H7 (cell line): ENCODE measurements around the gene FIZ1. TPM values are rescaled to one million over a fixed set of nuclear protein-coding genes. Genes with fewer than 3 reads are reported as not detected.
A peak's percentile ranks its signal among the peaks of the same experiment; 100 is the strongest.
"Not testable (repeated sequence)": the region's sequence is repeated elsewhere in the genome, so short reads cannot be mapped to it uniquely, and the experiment has no call there.

Source experiments
- DNase-seq: peaks from one replicate; pipeline ENCODE4 v3.0.0; 2012
- H3K27me3 ChIP-seq: 2 replicates; pipeline ENCODE4 v1.6.0; 2011; ENCODE audit warnings: mild to moderate bottlenecking, low read length; ENCODE audit not compliant: control insufficient read depth, insufficient read depth
- H3K36me3 ChIP-seq: replicated peaks from 2 replicates; pipeline ENCODE4 v1.5.1; 2011; ENCODE audit warnings: low read length; ENCODE audit not compliant: control insufficient read depth, insufficient read depth
- H3K4me3 ChIP-seq: 2 replicates; pipeline ENCODE4 v1.5.1; 2011; ENCODE audit warnings: low read depth, mild to moderate bottlenecking, control low read depth, low read length, moderate library complexity; ENCODE audit not compliant: insufficient read depth
- total RNA-seq: library from RNA; depleted of rRNA; stranded (reverse); fragments of >200 nt; shearing (Covaris generic); gene quantifications from 2 replicates; pipeline ENCODE4 v1.2.3, GENCODE V29; 2014

Gene FIZ1
- total RNA-seq, 1 experiment from 2014 or later = 4.7 TPM

DNA sequence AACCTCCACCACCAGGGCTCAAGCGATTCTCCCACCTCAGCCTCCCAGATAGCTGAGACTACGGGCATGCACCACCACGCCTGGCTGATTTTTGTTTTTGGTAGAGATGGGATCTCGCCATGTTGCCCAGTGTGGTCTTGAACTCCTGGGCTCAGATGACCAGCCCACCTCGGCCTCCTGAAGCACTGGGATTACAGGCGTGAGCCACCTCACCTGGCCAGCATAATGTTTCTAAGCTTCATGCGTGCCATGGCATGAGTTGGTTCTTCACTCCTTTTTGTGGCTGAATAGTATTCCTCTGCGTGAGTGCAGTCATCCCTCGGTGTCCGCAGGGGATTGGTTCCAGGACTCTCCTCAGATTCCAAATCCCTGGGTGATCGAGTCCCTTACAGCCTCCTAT, 14.4 kb downstream of the FIZ1 start:
- H3K27me3 ChIP-seq = no peaks in the 10 kb centered on the region; the same call in 1 of the 2 replicates
- no peak overlapping the region for H3K4me3 ChIP-seq
- no peaks in the 10 kb centered on the region for H3K36me3 ChIP-seq
- no peak for DNase-seq

DNA sequence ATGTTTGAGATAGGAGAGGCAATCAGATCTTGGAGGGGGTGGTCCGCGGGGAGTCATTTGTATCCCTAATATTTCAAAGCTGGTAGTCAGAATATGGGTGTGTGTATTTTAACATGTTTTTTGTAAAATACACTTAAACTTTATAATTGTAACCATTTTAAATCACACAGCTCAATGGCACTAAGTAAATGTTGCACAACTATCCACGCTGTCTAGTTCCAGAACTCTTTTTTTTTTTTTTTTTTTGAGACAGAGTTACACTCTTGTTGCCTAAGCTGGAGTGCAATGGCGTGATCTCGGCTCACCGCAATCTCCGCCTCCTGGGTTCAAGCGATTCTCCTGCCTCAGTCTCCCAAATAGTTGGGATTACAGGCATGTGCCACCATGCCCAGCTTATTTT, 15.4 kb downstream of the FIZ1 start:
- not testable (repeated sequence) for DNase-seq, H3K4me3 ChIP-seq, H3K27me3 ChIP-seq, H3K36me3 ChIP-seq

DNA sequence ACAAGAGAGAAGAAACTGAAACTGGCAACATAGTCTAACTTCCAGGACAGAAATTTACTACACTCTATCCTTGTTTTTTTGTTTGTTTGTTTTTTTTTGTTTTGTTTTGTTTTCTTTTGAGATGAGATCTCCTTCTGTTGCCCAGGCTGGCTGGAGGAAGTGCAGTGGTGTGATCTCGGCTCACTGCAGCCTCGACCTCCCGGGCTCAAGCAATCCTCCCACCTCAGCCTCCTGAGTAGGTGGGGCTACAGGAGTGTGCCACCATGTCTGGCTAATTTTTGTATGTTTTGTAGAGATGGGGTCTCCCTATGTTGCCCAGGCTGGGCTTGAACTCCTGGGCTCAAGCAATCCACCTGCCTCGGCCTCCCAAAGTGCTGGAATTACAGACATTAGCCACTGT, 17.0 kb downstream of the FIZ1 start:
- H3K36me3 ChIP-seq, DNase-seq, H3K27me3 ChIP-seq, H3K4me3 ChIP-seq: not testable (repeated sequence)

DNA sequence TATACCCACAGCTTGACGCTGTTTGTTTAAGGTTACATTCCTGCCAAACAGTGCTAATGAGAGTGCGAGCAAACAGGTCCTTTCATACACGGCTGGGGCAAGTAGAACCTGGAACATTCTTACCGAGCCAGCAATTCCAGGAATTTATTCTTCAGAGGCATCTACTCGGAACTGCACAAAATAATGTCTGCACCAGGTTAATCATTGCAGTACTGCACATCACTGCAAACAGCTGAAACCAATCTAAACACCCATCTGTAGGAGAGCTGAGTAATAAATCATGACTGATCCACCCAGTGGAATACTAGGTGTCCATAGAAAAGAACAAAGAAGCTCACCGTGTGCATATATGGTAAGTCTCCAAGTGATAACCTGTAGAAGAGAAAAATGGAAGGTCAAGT, 17.5 kb downstream of the FIZ1 start:
- Histone ChIP-seq H3K4me3 (no peak overlapping the region), H3K27me3 (no peaks in the 10 kb centered on the region; the same call in 1 of the 2 replicates), H3K36me3 (peaks cover 6% of the 10 kb centered on the region)
- no peak for DNase-seq

DNA sequence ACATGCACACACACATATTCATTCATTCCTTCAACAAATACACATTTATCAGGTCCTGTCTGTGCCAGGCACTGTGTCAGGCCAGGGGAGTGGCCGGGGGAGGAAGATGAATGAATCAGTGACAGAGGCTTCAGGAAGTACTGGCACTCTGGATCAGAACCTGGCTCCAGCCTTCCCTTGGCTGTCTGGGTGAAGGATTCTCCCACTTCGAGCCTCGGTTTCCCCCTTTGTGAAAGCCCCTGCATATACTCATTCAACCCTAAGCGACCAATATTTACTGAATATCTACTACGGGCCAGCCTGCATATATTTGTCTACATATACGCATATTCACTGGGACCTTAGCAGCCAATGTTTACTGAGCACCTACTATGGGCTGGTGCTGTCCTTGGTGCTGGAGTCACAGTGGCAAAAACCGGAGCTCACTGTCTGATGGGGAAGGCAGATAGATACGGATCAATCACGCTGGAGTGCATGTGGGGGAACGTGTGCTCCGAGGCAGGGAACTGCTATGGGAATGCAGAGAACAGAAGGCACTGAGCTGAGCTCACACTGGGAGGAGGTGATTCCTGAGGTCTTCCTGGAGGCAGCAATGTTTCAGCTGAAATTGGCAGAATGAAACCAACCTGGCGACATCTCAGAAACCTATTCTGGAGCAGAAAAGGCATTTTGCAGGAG, 18.0 kb downstream of the FIZ1 start:
- no peaks in the 10 kb centered on the region; the same call in 1 of the 2 replicates for H3K27me3 ChIP-seq
- H3K36me3 ChIP-seq = peaks cover 7% of the 10 kb centered on the region
- peak overlapping the region; percentile 22 for H3K4me3 ChIP-seq
- peak; percentile 76 for DNase-seq

DNA sequence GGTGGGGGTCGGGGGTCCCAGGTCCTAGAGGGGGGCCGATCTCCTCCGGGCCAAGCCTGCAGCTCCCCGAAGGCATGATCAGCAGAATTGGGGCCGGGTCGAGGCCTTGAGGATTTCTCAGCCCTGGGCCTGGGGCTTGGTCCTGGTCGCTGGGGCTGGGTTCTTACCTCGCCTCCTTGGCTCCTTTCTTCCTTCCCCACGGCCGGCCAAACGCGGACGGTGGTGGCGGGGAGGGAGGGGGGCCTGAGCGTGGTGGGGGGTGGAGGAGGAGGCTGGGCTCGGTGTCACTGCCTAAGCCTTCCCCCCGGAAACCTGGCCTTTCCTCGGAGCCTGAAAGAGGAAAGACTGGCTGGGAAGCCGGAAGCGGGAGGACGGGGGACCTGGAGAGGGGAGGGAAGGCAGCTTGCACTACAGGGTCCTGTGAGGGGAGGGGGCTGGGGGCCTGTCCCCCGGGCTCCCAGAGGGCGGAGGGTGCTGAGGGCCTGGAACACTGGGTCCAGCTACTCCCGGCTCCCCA, 18.6 kb downstream of the FIZ1 start, which contains the start of gene ZNF579:
Gene ZNF579, minus strand, starts transcription at position 221 of the 517 bp plus-strand sequence. CDS start 1,209 bp downstream, outside the sequence.
- DNase-seq = peak; percentile 94
- no peaks in the 10 kb centered on the region; the same call in 1 of the 2 replicates for H3K27me3 ChIP-seq
- H3K36me3 ChIP-seq = peaks cover 7% of the 10 kb centered on the region
- H3K4me3 ChIP-seq = peak within 1 kb of the TSS; percentile 97

DNA sequence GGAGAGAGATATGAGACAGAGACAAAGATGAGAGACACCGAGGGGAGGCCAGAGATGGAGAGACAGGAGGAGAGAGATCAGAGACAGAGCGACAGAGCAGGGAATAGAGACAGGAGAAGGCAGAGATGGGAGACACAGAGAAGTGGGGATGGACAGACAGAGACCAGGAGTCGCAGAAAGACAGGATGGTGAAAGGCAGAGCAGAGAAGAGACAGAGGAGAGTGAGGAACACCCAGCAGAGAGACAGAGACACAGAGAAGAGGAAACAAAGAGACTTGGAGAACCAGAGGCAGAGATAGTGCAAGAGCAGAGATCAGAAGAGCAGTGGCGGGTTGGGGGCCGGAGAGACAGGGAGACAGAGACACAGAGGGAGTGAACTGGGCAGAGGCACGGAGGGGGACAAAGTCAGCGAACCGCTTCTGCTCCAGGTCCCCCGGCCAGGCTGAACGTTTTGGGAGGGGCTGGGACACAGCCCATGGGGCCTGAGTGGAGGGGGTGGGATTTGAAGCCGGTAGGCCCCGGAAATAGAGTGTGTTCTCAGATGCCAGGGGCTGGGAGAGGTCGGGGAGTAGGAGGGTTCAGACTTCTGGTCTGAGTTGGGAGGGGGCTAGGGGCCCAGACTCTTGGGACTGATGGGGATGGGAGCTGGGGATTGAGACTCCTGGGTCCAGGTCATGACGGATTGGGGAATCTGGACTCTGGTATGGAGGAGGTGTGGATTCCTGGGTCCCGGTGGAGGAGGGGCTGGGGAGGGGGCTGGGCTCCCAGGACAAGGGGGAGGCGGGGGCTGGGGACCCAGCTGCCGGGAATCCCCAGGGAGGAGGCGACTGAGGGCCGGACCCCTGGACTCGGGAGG, 19.3 kb downstream of the FIZ1 start:
- Histone ChIP-seq H3K27me3 (no peaks in the 10 kb centered on the region; the same call in 1 of the 2 replicates), H3K36me3 (peaks cover 7% of the 10 kb centered on the region), H3K4me3 (peak overlapping the region; percentile 97)
- peak; percentile 85 for DNase-seq

DNA sequence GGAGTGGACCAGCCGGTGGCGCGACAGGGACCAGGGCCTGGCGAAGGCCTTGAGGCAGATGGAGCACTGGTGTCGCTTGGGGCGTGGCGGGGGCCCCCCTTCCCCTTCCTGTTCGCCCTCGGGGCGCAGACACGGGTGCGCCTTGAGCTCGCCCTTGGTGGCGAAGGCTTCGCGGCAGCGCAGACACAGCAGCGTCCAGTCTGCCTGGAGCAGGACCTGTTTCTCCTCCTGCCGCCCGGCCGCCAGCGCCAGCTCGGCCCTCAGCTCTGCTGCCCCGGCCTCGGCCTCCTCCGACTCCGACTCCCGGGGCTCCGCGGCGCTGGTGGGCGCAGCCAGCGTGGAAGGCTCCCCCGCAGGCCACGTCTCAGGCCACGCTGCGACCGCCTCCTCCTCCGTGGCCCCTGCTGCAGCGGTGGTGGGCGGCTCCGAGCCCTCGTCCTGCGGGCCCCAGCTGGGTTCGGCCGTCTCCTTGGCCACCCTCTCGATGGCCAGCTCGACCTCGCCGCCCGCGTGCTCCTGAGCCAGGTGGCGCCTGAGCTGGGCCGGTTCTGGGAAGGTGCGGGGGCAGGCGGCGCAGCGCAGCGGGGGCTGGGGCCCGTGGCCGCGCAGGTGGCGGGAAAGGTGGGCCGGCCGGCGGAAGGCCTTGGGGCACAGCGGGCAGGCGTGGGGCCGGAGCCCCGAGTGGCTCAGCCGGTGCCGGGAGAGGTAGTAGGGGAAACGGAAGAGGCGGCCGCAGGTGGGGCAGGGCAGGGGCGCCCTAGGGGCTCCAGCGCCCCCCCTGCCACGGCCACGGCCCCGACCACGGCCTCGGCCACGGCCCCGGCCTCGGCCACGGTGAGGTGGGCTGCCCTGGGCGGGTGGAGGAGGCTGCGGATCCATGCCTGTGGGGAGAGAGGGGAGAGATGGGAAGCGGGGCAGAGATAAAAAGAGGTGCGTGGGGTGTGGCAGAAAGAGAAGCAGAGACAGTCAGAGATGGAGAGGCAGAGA, 20.3 kb downstream of the FIZ1 start:
- DNase-seq = peak; percentile 53
- Histone ChIP-seq H3K36me3 (peaks cover 7% of the 10 kb centered on the region), H3K27me3 (no peaks in the 10 kb centered on the region; the same call in 1 of the 2 replicates), H3K4me3 (no peak overlapping the region; the same call in 1 of the 2 replicates)

DNA sequence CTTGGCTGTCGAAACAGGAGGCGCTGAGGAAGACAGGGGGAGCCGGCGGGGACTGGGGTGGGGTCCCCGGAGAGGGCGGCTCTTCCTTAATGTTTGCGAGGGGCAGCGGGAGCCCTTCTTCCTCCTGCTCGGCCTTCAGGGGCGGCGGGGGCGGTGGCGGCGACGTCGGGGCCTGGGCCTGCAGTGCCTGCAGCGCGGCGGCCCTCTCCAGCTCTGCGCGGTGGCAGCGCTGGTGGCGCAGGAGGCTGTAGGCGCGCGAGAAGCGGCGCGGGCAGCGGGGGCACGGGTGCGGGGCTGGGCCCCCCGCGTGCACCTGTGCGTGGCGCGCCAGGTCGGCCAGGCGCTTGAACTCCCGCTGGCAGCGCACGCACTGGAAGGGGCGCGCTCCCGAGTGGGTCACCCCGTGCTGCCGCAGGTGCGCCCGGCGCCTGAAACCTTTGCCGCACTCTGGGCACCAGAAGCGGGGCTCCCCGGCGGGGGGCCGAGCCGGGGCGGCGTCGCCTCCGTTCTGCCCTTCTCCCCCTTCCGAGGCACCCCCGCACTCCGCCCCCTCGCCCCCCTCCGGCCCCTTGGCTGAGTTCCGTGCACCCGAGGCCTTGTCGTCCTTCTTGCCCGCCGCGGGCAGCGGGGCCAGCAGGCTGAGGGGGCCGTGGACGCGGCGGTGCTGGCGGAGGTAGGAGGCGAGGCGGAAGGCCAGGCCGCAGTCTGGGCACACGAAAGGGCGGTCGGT, 21.1 kb downstream of the FIZ1 start:
- no peak overlapping the region for H3K4me3 ChIP-seq
- H3K36me3 ChIP-seq = peaks cover 7% of the 10 kb centered on the region
- DNase-seq = no peak
- H3K27me3 ChIP-seq = no peaks in the 10 kb centered on the region; the same call in 1 of the 2 replicates

DNA sequence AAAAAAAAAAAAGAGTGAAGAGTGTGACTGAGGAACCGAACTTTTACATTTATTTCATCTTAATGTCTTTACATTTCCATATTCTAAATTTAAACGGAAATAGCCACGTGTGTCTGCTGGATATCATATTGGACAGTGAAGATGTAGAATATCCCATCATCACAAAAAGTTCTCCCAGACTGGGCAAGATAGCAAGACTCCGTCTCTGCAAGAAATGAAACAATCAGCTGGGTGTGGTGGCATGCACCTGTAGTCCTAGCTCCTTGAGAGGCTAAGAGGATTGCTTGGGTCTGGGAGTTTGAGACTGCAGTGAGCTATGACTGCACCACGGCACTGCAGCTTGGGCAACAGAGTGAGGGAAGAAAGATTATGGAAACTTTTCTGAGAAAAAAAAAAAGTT, 22.6 kb downstream of the FIZ1 start:
- H3K27me3 ChIP-seq = no peaks in the 10 kb centered on the region; the same call in 1 of the 2 replicates
- no peak for DNase-seq
- H3K4me3 ChIP-seq = no peak overlapping the region
- H3K36me3 ChIP-seq = peaks cover 7% of the 10 kb centered on the region

DNA sequence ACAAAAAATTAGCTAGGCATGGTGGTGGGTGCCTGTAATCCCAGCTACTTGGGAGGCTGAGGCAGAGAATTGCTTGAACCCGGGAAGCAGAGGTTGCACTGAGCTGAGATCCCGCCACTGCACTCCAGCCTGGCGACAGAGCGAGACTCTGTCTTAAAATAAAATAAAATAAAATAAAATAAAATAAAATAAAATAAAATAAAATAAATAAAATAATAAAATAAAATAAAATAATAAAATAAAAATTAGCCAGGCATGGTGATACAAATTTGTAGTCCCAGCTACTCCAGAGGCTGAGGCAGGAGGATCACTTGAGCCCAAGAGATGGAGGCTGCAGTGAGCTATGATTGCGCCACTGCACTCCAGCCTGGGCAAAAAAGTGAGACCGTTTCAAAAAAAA, 25.4 kb downstream of the FIZ1 start:
- not testable (repeated sequence) for DNase-seq, H3K36me3 ChIP-seq, H3K4me3 ChIP-seq

DNA sequence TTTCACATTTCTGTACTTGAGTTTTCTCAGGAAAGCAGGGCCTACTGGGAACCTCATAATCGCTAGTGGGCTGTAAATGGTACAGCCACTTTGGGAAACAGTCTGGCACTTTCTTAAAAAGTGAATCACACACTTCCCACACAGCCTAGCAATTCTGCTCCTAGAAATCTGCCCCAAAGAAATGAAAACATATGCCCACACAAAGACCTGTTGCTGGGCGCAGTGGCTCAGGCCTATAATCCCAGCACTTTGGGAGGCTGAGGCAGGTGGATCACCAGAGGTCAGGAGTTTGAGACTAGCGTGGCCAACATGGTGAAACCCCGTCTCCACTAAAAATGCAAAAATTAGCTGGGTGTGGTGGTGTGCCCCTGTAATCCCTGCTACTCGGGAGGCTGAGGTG, 29.8 kb downstream of the FIZ1 start:
- H3K4me3 ChIP-seq = not testable (repeated sequence)

More for the DNA sequence above, 25.4 kb downstream of the FIZ1 start:
- H3K27me3 ChIP-seq = not testable (repeated sequence)

DNA sequence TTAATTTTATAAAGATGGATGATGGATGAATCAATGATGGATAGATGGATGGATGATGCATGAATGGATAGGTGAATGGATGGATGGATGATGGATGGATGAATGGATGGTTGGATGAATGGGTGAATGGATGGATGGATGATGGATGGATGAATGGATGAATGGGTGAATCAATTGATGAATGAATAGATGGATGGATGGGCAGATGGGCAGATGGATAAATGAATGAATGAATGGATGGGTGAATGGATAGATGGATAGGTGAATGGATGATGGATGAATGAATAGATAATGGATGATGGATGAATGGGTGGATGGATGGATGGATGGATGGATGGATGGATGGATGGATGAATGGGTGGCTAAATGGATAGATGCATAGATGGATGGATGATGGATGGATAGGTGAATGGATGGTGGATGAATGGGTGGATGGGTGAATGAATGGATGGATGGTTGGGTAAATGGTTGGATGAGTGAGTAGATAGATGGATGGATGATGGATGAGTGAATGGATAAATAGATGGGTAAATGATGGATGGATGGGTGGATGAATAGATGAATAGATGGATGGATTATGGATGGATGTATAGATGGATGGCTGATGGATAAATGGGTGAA, 31.5 kb downstream of the FIZ1 start:
- no peaks in the 10 kb centered on the region for H3K27me3 ChIP-seq
- no peaks in the 10 kb centered on the region for H3K36me3 ChIP-seq
- H3K4me3 ChIP-seq = no peak overlapping the region
- no peak for DNase-seq

More for the DNA sequence above, 29.8 kb downstream of the FIZ1 start:
- H3K27me3 ChIP-seq, DNase-seq, H3K36me3 ChIP-seq: not testable (repeated sequence)
